ENCODE results near the gene PRDM8.
"Not testable (repeated sequence)": the region's sequence is repeated elsewhere in the genome, so short reads cannot be mapped to it uniquely, and the experiment has no call there.

Gene PRDM8

GRCh38 chr4:80239480-80240150 lies 42.3 kb downstream of the PRDM8 start:
- H3K4me3 ChIP-seq (ENCODE audit: low read depth, low read length): no peak overlapping the region
- no peak for TF ChIP-seq CTCF (IDR thresholded peaks at IDR 0.05; ENCODE audit: low read depth, low read length)

- TF ChIP-seq CTCF (IDR thresholded peaks at IDR 0.05; ENCODE audit: low read depth, low read length): no peak
- no peak overlapping the region for H3K4me3 ChIP-seq (ENCODE audit: low read depth, low read length)
Measured at GRCh38 chr4:80240976-80241375, 43.7 kb downstream of the PRDM8 start.

- TF ChIP-seq CTCF (IDR thresholded peaks at IDR 0.05; ENCODE audit: low read depth, low read length): no peak
- no peak overlapping the region for H3K4me3 ChIP-seq (ENCODE audit: low read depth, low read length)
Measured at GRCh38 chr4:80243274-80244018, 46.1 kb downstream of the PRDM8 start.

GRCh38 chr4:80247484-80247883 lies 50.2 kb downstream of the PRDM8 start:
- not testable (repeated sequence) for H3K4me3 ChIP-seq (ENCODE audit: low read depth, low read length)

GRCh38 chr4:80249144-80249543 lies 51.8 kb downstream of the PRDM8 start:
- TF ChIP-seq CTCF (IDR thresholded peaks at IDR 0.05; ENCODE audit: low read depth, low read length): no peak
- no peak overlapping the region for H3K4me3 ChIP-seq (ENCODE audit: low read depth, low read length)

GRCh38 chr4:80252427-80252826 lies 55.1 kb downstream of the PRDM8 start:
- no peak for TF ChIP-seq CTCF (IDR thresholded peaks at IDR 0.05; ENCODE audit: low read depth, low read length)
- no peak overlapping the region for H3K4me3 ChIP-seq (ENCODE audit: low read depth, low read length)

GRCh38 chr4:80252953-80253352 lies 55.6 kb downstream of the PRDM8 start:
- H3K4me3 ChIP-seq (ENCODE audit: low read depth, low read length): no peak overlapping the region
- no peak for TF ChIP-seq CTCF (IDR thresholded peaks at IDR 0.05; ENCODE audit: low read depth, low read length)

All from WI38 (cell line).